K562 (cell line): Measurements from ENCODE around the gene PRODH2. TPM values are rescaled to one million over a fixed set of nuclear protein-coding genes. Genes with fewer than 3 reads are reported as not detected.

Source experiments
- BMI1 ChIP-seq: fragments of 150-350 bp; IDR thresholded peaks from 2 replicates; pipeline ENCODE4 v1.6.1; 2014; ENCODE audit warnings: low read length
- CEBPZ ChIP-seq: fragments of 150-350 bp; IDR thresholded peaks from 2 replicates; pipeline ENCODE4 v1.6.1; 2014; ENCODE audit warnings: low read depth, mild to moderate bottlenecking, low read length, borderline replicate concordance
- CREB3L1 ChIP-seq: fragments of 450-650 bp; IDR thresholded peaks from 2 replicates; pipeline ENCODE4 v1.6.1; 2014; ENCODE audit warnings: low read depth, mild to moderate bottlenecking, moderate library complexity, borderline replicate concordance
- E2F6 ChIP-seq, 2 experiments: IDR thresholded peaks; 2 replicates each; pipeline ENCODE4 v1.6.1; 2011; ENCODE audit warnings: borderline replicate concordance in 1 of 2, control low read depth in 1 of 2, low read depth in 1 of 2, low read length in 1 of 2, mild to moderate bottlenecking in 1 of 2, mixed read lengths in 1 of 2, moderate library complexity in 1 of 2; ENCODE audit not compliant: insufficient read depth in 1 of 2, insufficient read length in 1 of 2, poor library complexity in 1 of 2, severe bottlenecking in 1 of 2; ENCODE audit errors: extremely low read depth in 1 of 2
- EP400 ChIP-seq: fragments of 450-650 bp; IDR thresholded peaks from 2 replicates; pipeline ENCODE4 v1.6.1; 2017; ENCODE audit warnings: antibody characterized with exemption, mild to moderate bottlenecking, moderate library complexity
- ETS1 ChIP-seq: conservative IDR thresholded peaks from 2 replicates; pipeline ENCODE4 v1.6.1; 2011; ENCODE audit warnings: low read depth, mild to moderate bottlenecking, low read length; ENCODE audit not compliant: control insufficient read depth
- HDAC1 ChIP-seq, 2 experiments: fragments of 450-650 bp; IDR thresholded peaks; 2 replicates each; pipeline ENCODE4 v1.6.1; 2016 to 2017; ENCODE audit warnings: inconsistent platforms in 1 of 2, mild to moderate bottlenecking in 1 of 2, moderate library complexity in 1 of 2
- MAX ChIP-seq: sonication (generic); formaldehyde crosslinking; IDR thresholded peaks from 2 replicates; pipeline ENCODE4 v1.9.0; 2022; ENCODE audit warnings: mild to moderate bottlenecking, missing genetic modification reagents
- SMAD1 ChIP-seq: fragments of 150-350 bp; IDR thresholded peaks from 2 replicates; pipeline ENCODE4 v1.6.1; 2014; ENCODE audit warnings: low read length, low read depth; ENCODE audit not compliant: partially characterized antibody
- SPI1 ChIP-seq: IDR thresholded peaks from 2 replicates; pipeline ENCODE4 v1.6.1; 2011; ENCODE audit warnings: low read depth, low read length, control low read depth, borderline replicate concordance
- TCF15 ChIP-seq: fragments of 250-450 bp; sonication (Bioruptor Pico); IDR thresholded peaks from 2 replicates; pipeline ENCODE4 v1.8.0; 2022; ENCODE audit warnings: moderate library complexity, mild to moderate bottlenecking, inconsistent platforms
- THAP12 ChIP-seq: fragments of 250-450 bp; sonication (Bioruptor Pico); IDR thresholded peaks from 2 replicates; pipeline ENCODE4 v1.9.0; 2021; ENCODE audit warnings: mild to moderate bottlenecking, inconsistent platforms
- ZNF263 ChIP-seq: sonication (generic); formaldehyde crosslinking; IDR thresholded peaks from 2 replicates; pipeline ENCODE4 v1.8.0; 2022; ENCODE audit warnings: mild to moderate bottlenecking, missing genetic modification reagents, borderline replicate concordance
- ZNF76 ChIP-seq: fragments of 250-450 bp; sonication (Bioruptor Pico); IDR thresholded peaks from 2 replicates; pipeline ENCODE4 v1.4.0; 2020; ENCODE audit warnings: mild to moderate bottlenecking, moderate library complexity, borderline replicate concordance
- polyA plus RNA-seq, 8 experiments: library from polyadenylated mRNA; depleted of rRNA in 4 of 8; stranded (reverse) in 5 of 8; unstranded in 3 of 8; fragments of >200 nt; fragmentation: Nextera tagmentation in 2 of 8; fragmentation: Illumina TruSeq in 1 of 8; extraction: Ambion mirVana in 2 of 8; extraction: Trizol in 1 of 8; gene quantifications; 2 replicates each; pipeline versions ENCODE4 v1.2.1 to v1.2.3, GENCODE V29; 2011 to 2014; ENCODE audit warnings: inconsistent platforms in 1 of 8, missing spikeins in 1 of 8
- total RNA-seq, 7 experiments: library from RNA; depleted of rRNA in 6 of 7; stranded (reverse); fragments of >200 nt in 6 of 7; fragmentation: Illumina TruSeq in 2 of 7; extraction: Trizol in 2 of 7; gene quantifications; 2 replicates each; pipeline versions ENCODE4 v1.2.1 to v1.2.3, GENCODE V29; 2011 to 2021; ENCODE audit warnings: low replicate concordance in 1 of 7

Gene PRODH2
- total and polyA plus RNA-seq, 9 of the 15 experiments (the other 6 are each of a cell fraction or from before 2014, with no cell fraction given), result not detected

GRCh38 chr19:35757749-35758608 lies 54.7 kb downstream of the PRODH2 start, which contains the start of gene PROSER3 (continued):
- TF ChIP-seq CEBPZ (peak; percentile 94), SMAD1 (peak; percentile 60), ZNF76 (CRISPR knock-in tag) (0 out of 2 replicates have a peak, but pooled peaks have one; percentile 56), MAX (CRISPR knock-in tag) (peak; percentile 53; the same call in 1 of the 2 replicates), HDAC1 (IDR thresholded peaks at IDR 0.05) (peak in 1 of 2 experiments; percentile 10; a peak in 1 of 4 replicates), ZNF263 (CRISPR knock-in tag) (peak; percentile 86), TCF15 (CRISPR knock-in tag) (no peak), E2F6 (IDR thresholded peaks at IDR 0.05; ENCODE audit: borderline replicate concordance in 1 of 2, extremely low read depth in 1 of 2, insufficient read depth in 1 of 2, insufficient read length in 1 of 2, low read depth in 1 of 2, low read length in 1 of 2, poor library complexity in 1 of 2, severe bottlenecking in 1 of 2) (peak in 1 of 2 experiments; percentile 30), ETS1 (peak; percentile 65), CREB3L1 (peak; percentile 85; the same call in 1 of the 2 replicates), BMI1 (peak; percentile 79; the same call in 1 of the 2 replicates), EP400 (peak; percentile 72), THAP12 (CRISPR knock-in tag) (peak; percentile 79), SPI1 (no peak)
